DOHH2 (cell line): ENCODE measurements around the gene SYT3.

Experiments used
- EZH2phosphoT487 ChIP-seq: fragments of 200-600 bp; sonication (generic); IDR thresholded peaks from 2 replicates; pipeline ENCODE4 v1.6.1; 2017; ENCODE audit warnings: borderline replicate concordance, mild to moderate bottlenecking, antibody characterized with exemption, low read length, moderate library complexity, mixed read lengths
- TF ChIP-seq, protein P1 (sequence below): fragments of 200-600 bp; sonication (generic); IDR thresholded peaks from one replicate; pipeline ENCODE4 v1.5.1; 2014; ENCODE audit warnings: antibody characterized with exemption, mild to moderate bottlenecking, low read depth, low read length; ENCODE audit not compliant: poor library complexity, severe bottlenecking

DNA sequence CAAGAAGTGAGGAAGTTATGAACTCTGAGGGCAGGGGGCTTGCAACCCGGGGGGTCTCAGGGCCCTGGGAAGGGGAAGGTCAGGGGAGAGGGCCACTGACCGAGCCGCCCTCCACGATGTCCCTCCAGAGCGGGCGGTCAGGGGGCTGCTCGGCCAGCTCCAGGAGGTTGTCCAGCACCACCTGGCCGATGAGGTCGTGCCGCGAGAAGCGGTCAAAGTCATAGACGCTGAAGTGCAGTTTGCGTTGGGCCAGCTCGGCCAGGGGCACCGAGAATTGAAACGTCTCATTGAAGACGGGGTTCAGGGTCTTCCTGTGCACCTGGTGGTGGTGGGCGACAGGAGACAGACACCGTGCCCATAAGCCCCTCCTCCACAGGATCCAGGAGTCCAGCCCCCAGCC is 10.5 kb downstream of the SYT3 start:
- TF ChIP-seq, protein P1, sequence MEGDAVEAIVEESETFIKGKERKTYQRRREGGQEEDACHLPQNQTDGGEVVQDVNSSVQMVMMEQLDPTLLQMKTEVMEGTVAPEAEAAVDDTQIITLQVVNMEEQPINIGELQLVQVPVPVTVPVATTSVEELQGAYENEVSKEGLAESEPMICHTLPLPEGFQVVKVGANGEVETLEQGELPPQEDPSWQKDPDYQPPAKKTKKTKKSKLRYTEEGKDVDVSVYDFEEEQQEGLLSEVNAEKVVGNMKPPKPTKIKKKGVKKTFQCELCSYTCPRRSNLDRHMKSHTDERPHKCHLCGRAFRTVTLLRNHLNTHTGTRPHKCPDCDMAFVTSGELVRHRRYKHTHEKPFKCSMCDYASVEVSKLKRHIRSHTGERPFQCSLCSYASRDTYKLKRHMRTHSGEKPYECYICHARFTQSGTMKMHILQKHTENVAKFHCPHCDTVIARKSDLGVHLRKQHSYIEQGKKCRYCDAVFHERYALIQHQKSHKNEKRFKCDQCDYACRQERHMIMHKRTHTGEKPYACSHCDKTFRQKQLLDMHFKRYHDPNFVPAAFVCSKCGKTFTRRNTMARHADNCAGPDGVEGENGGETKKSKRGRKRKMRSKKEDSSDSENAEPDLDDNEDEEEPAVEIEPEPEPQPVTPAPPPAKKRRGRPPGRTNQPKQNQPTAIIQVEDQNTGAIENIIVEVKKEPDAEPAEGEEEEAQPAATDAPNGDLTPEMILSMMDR, result no peak
- no peak for TF ChIP-seq EZH2phosphoT487
